CD4-positive, alpha-beta T cell (primary cell): ENCODE measurements around the gene SPATA19. TPM values are rescaled to one million over a fixed set of nuclear protein-coding genes. Genes with fewer than 3 reads are reported as not detected.

Experiments
- ATAC-seq: fragments of 200-7000 bp; cut with Tn5 transposase; one replicate; pipeline ENCODE4 v1.10.0; 2022; ENCODE audit warnings: mild to moderate bottlenecking; ENCODE audit not compliant: poor library complexity
- CTCF ChIA-PET: fragments of 350-600 bp; sonication (Branson Sonifier 250); formaldehyde crosslinking; loops from one replicate; lab custom pipeline; 2021; ENCODE audit warnings: antibody characterized with exemption, inconsistent platforms; lab: Charles Lee
- POLR2A ChIA-PET: fragments of 350-600 bp; sonication (Branson Sonifier 250); formaldehyde crosslinking; loops from one replicate; lab custom pipeline; 2021; ENCODE audit warnings: antibody characterized with exemption, inconsistent platforms; lab: Charles Lee
- DNase-seq, 14 experiments: peaks; one replicate each; pipeline ENCODE4 v3.0.0-alpha.2; 2013 to 2020; ENCODE audit warnings: mixed read lengths in 2 of 14
- H3K27ac ChIP-seq, 2 donors: one replicate each; pipeline versions ENCODE4 v1.5.1 to v1.7.0; 2013; ENCODE audit warnings: low read length in 2 of 2, low read depth in 1 of 2, mild to moderate bottlenecking in 1 of 2
- H3K27me3 ChIP-seq, 2 experiments: 1 replicate in 1 of 2; 2 replicates in 1 of 2; pipeline versions ENCODE4 v1.6.1 to v1.7.0; 2013; ENCODE audit warnings: low read length in 2 of 2, control low read depth in 1 of 2, mild to moderate bottlenecking in 1 of 2, moderate library complexity in 1 of 2; ENCODE audit not compliant: insufficient read depth in 2 of 2, control insufficient read depth in 1 of 2
- H3K36me3 ChIP-seq: one replicate; pipeline ENCODE4 v1.6.1; 2013; ENCODE audit warnings: low read length, control low read depth; ENCODE audit not compliant: insufficient read depth
- H3K4me1 ChIP-seq: one replicate; pipeline ENCODE4 v1.6.1; 2013; ENCODE audit warnings: low read length, control low read depth; ENCODE audit not compliant: insufficient read depth
- H3K4me3 ChIP-seq: one replicate; pipeline ENCODE4 v1.5.1; 2013; ENCODE audit warnings: mild to moderate bottlenecking, low read length, moderate library complexity
- H3K9me3 ChIP-seq, 2 experiments: 1 replicate in 1 of 2; 2 replicates in 1 of 2; pipeline versions ENCODE4 v1.6.1 to v1.7.0; 2013; ENCODE audit warnings: low read length in 2 of 2, mild to moderate bottlenecking in 2 of 2, control low read depth in 1 of 2, moderate library complexity in 1 of 2; ENCODE audit not compliant: control insufficient read depth in 1 of 2, insufficient read depth in 1 of 2
- H3K27ac Mint-ChIP-seq: one replicate; pipeline ENCODE4 v1.8.0; 2020; ENCODE audit warnings: mixed read lengths
- H3K27me3 Mint-ChIP-seq: one replicate; pipeline ENCODE4 v1.8.0; 2021; ENCODE audit warnings: mixed read lengths
- H3K36me3 Mint-ChIP-seq: one replicate; pipeline ENCODE4 v1.8.0; 2021; ENCODE audit warnings: low read depth, mixed read lengths
- H3K4me1 Mint-ChIP-seq: one replicate; pipeline ENCODE4 v1.8.0; 2021; ENCODE audit warnings: low read depth, mixed read lengths
- H3K4me3 Mint-ChIP-seq: one replicate; pipeline ENCODE4 v1.8.0; 2020; ENCODE audit warnings: mild to moderate bottlenecking, mixed read lengths
- H3K9me3 Mint-ChIP-seq: one replicate; pipeline ENCODE4 v1.8.0; 2020; ENCODE audit warnings: mixed read lengths
- CTCF ChIP-seq: fragments of 200-600 bp; IDR thresholded peaks from one replicate; pipeline ENCODE4 v1.8.0; 2022; ENCODE audit warnings: antibody characterized with exemption, mild to moderate bottlenecking
- intact Hi-C, 2 experiments: fragments of 100-400 bp; cut with DNase I in 1 of 2; cut with micrococcal nuclease in 1 of 2; formaldehyde crosslinking; loops; one replicate each; pipeline versions ENCODE4 v1.15.1 to v1.9.0; 2023 to 2025; cut with DNase I, micrococcal nuclease
- total RNA-seq, 174 experiments: library from RNA in 2 of 174; stranded (reverse) in 2 of 174; gene quantifications; one replicate each; pipeline ENCODE4 v1.2.3 and lab custom pipeline; 2021 to 2026

The SPATA19 gene
- total RNA-seq, 2 experiments from 2014 or later, result not detected

- intact Hi-C loops, result no loop called here
- Mint-ChIP-seq H3K4me1 (no peaks in the 10 kb centered on the region), H3K4me3 (no peak overlapping the region), H3K27me3 (peaks cover 56% of the 10 kb centered on the region), H3K9me3 (peaks cover 4% of the 10 kb centered on the region), H3K36me3 (no peaks in the 10 kb centered on the region), H3K27ac (no peak overlapping the region)
- no peak overlapping the region for H3K4me3 ChIP-seq
- ATAC-seq (no peak), DNase-seq (no peak)
- peaks cover 7 to 14% of the 10 kb centered on the region in 2 experiments for H3K27me3 ChIP-seq
- POLR2A ChIA-PET, result no interaction called here
- no peaks in the 10 kb centered on the region for H3K4me1 ChIP-seq
- H3K27ac ChIP-seq, result no peak overlapping the region
- no peaks in the 10 kb centered on the region for H3K36me3 ChIP-seq
- CTCF ChIA-PET, result no interaction called here
- H3K9me3 ChIP-seq, result peaks cover 0 to 4% of the 10 kb centered on the region in 2 experiments
- no peak for TF ChIP-seq CTCF
Measured at GRCh38 chr11:133889188-133889587, 43.9 kb upstream of the SPATA19 start.

- no peak overlapping the region for H3K4me3 Mint-ChIP-seq
- no peak for ATAC-seq
- H3K27ac ChIP-seq, result no peak overlapping the region
- DNase-seq, result no peak
- peaks cover 0 to 4% of the 10 kb centered on the region in 2 experiments for H3K9me3 ChIP-seq
- TF ChIP-seq CTCF, result no peak
- H3K9me3 Mint-ChIP-seq, result peaks cover 9% of the 10 kb centered on the region
- no peaks in the 10 kb centered on the region for H3K4me1 ChIP-seq
- POLR2A ChIA-PET, result no interaction called here
- intact Hi-C loops, result no loop called here
- CTCF ChIA-PET, result no interaction called here
- peaks cover 7 to 14% of the 10 kb centered on the region in 2 experiments for H3K27me3 ChIP-seq
- no peak overlapping the region for H3K27ac Mint-ChIP-seq
- peaks cover 60% of the 10 kb centered on the region for H3K27me3 Mint-ChIP-seq
- H3K36me3 Mint-ChIP-seq, result no peaks in the 10 kb centered on the region
- H3K36me3 ChIP-seq, result no peaks in the 10 kb centered on the region
- H3K4me1 Mint-ChIP-seq, result no peaks in the 10 kb centered on the region
- no peak overlapping the region for H3K4me3 ChIP-seq
Measured at GRCh38 chr11:133887692-133888332, 42.5 kb upstream of the SPATA19 start.

- Histone ChIP-seq H3K27me3 (peaks cover 7 to 13% of the 10 kb centered on the region in 2 experiments), H3K27ac (no peak overlapping the region), H3K9me3 (peaks cover 0 to 4% of the 10 kb centered on the region in 2 experiments), H3K4me1 (no peaks in the 10 kb centered on the region), H3K4me3 (no peak overlapping the region), H3K36me3 (no peaks in the 10 kb centered on the region)
- ChIA-PET CTCF (no interaction called here), POLR2A (no interaction called here)
- DNase-seq, result no peak
- intact Hi-C loops, result no loop called here
- TF ChIP-seq CTCF, result no peak
- H3K36me3 Mint-ChIP-seq, result no peaks in the 10 kb centered on the region
- H3K27ac Mint-ChIP-seq, result no peak overlapping the region
- H3K27me3 Mint-ChIP-seq, result peaks cover 53% of the 10 kb centered on the region
- H3K4me1 Mint-ChIP-seq, result no peaks in the 10 kb centered on the region
- H3K4me3 Mint-ChIP-seq, result no peak overlapping the region
- no peak for ATAC-seq
- peaks cover 13% of the 10 kb centered on the region for H3K9me3 Mint-ChIP-seq
Measured at GRCh38 chr11:133886029-133886428, 40.7 kb upstream of the SPATA19 start.
